Measurements from ENCODE around the gene PRDX6.

- TF ChIP-seq, protein P1, sequence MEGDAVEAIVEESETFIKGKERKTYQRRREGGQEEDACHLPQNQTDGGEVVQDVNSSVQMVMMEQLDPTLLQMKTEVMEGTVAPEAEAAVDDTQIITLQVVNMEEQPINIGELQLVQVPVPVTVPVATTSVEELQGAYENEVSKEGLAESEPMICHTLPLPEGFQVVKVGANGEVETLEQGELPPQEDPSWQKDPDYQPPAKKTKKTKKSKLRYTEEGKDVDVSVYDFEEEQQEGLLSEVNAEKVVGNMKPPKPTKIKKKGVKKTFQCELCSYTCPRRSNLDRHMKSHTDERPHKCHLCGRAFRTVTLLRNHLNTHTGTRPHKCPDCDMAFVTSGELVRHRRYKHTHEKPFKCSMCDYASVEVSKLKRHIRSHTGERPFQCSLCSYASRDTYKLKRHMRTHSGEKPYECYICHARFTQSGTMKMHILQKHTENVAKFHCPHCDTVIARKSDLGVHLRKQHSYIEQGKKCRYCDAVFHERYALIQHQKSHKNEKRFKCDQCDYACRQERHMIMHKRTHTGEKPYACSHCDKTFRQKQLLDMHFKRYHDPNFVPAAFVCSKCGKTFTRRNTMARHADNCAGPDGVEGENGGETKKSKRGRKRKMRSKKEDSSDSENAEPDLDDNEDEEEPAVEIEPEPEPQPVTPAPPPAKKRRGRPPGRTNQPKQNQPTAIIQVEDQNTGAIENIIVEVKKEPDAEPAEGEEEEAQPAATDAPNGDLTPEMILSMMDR (IDR thresholded peaks at IDR 0.05; ENCODE audit: insufficient read depth, low read depth, low read length): no peak
- no peak for TF ChIP-seq EZH2 (IDR thresholded peaks at IDR 0.05; ENCODE audit: insufficient read depth, low read length)
Observed at GRCh38 chr1:173489929-173490328, 12.8 kb downstream of the PRDX6 start.

Measured in astrocyte (in vitro differentiated cells and primary cell).